Retinal pigment epithelial cell (primary cell): Measurements from ENCODE around the gene NSL1.

Experiments used
- DNase-seq: peaks from one replicate; pipeline ENCODE4 v3.0.0-alpha.2; 2010; ENCODE audit warnings: low read depth
- H3K4me3 ChIP-seq: 2 replicates; pipeline ENCODE4 v1.5.1; 2011; ENCODE audit warnings: mild to moderate bottlenecking, low read length, control low read depth, moderate library complexity
- CTCF ChIP-seq: conservative IDR thresholded peaks from 2 replicates; pipeline ENCODE4 v1.5.1; 2011; ENCODE audit warnings: low read depth, low read length, control low read depth, inconsistent platforms

The NSL1 gene

GRCh38 chr1:212696721-212697331, 94.8 kb downstream of the NSL1 start:
- TF ChIP-seq CTCF: no peak
- no peak for DNase-seq
- no peak overlapping the region for H3K4me3 ChIP-seq

GRCh38 chr1:212692774-212693644, 98.6 kb downstream of the NSL1 start:
- no peak overlapping the region for H3K4me3 ChIP-seq
- no peak for TF ChIP-seq CTCF
- DNase-seq: no peak

GRCh38 chr1:212691561-212692071, 100.0 kb downstream of the NSL1 start:
- no peak for TF ChIP-seq CTCF
- H3K4me3 ChIP-seq: no peak overlapping the region
- DNase-seq: no peak

GRCh38 chr1:212690816-212691403, 100.7 kb downstream of the NSL1 start:
- no peak for TF ChIP-seq CTCF
- DNase-seq: no peak
- H3K4me3 ChIP-seq: no peak overlapping the region

- DNase-seq: no peak
- no peak for TF ChIP-seq CTCF
- no peak overlapping the region for H3K4me3 ChIP-seq
Observed at GRCh38 chr1:212689758-212690529, 101.6 kb downstream of the NSL1 start.

- no peak overlapping the region for H3K4me3 ChIP-seq
- DNase-seq: no peak
Observed at GRCh38 chr1:212689196-212689725, 102.3 kb downstream of the NSL1 start.

More at GRCh38 chr1:212689196-212689725, 102.3 kb downstream of the NSL1 start:
- TF ChIP-seq CTCF: no peak
